CD4-positive, alpha-beta T cell treated with Interleukin-1 beta for 1 hour (primary cell): Measurements from ENCODE around the gene GALNT7.
"Not testable (repeated sequence)": the region's sequence is repeated elsewhere in the genome, so short reads cannot be mapped to it uniquely, and the experiment has no call there.

Experiments
- DNase-seq, 2 donors: peaks; one replicate each; pipeline ENCODE4 v3.0.0-alpha.2; 2020 to 2022

GALNT7 gene

GRCh38 chr4:173199553-173199952 lies 30.9 kb downstream of the GALNT7 start:
- no peak for DNase-seq

DNA sequence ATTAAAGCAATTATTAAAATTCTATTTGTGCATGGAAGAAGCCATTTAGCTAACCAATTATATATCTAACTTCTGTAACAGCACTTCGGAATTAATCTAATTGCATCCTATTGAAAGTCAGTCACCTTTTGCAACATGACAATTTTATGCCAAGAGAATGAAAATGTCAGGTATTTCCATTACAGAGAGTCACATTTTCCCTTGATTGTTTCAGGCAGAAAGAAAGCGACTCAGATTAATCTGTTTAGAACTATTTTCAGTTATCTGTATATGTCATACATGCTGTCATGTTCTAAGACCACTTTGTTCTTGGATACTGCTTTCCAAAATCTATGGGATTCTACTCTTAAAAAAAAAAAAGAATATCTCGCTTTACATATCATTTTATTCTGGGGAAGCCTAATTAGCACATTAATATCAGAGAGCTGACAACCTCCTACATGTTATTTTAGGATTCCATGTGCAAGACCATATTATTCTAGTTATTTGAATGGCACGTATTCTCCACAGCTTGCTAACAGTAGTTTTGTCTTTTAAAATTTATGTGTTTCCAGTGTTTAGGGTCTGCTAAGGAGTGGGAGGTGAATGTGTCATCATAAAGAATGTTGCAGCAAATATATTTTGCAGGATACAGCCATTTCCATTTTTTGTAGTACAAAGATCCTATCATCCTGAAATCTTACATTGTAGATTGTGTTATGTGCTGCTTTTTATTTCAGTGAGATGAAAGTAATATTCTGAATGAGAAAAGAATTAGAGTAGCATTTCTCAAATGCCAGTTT lies 31.7 kb downstream of the GALNT7 start:
- DNase-seq = no peak

- no peak for DNase-seq
Observed at GRCh38 chr4:173202395-173202794, 33.8 kb downstream of the GALNT7 start.

- DNase-seq = no peak
Observed at GRCh38 chr4:173205656-173206055, 37.0 kb downstream of the GALNT7 start.

DNA sequence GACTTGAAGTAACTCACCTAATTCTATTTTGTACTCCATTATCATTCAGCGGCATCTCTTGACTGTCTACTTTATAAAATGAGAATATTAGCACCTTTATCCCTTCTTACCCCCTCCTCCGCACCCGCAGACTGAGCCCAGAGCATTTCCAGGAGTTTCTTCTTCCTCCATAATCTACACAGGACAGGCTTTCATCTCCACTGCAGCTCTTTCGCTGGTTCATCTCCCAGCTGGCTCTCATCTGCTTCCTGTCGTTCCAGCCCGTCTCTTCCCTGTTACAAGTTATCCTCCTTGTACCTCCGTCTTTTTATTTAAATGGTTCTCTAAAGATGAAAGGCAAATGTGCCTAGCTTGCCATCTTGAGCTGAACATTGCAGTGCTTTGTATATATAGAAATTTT lies 39.8 kb downstream of the GALNT7 start:
- DNase-seq = no peak

- DNase-seq = no peak
Observed at GRCh38 chr4:173211222-173211621, 42.6 kb downstream of the GALNT7 start.

GRCh38 chr4:173211838-173212237 lies 43.2 kb downstream of the GALNT7 start:
- no peak for DNase-seq

DNA sequence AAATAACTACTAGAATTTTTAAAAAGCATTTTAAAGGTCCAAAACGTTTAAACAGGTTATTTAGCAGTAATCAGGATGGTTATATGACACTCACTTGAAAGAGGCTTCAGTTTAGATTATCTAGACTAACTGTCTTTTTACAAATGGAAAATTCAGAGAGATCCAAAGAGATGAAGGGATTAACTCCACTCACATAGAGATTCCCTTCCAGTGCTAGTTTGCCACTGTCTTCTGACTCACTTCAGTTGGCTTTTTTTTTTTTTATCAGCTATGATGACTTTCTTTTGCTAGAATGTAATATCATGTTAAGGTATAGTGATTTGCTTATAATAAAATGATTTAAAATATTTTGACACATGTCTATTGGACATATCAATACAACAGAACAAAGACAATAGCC lies 43.8 kb downstream of the GALNT7 start:
- DNase-seq = no peak

GRCh38 chr4:173213296-173213695 lies 44.7 kb downstream of the GALNT7 start:
- no peak for DNase-seq

DNA sequence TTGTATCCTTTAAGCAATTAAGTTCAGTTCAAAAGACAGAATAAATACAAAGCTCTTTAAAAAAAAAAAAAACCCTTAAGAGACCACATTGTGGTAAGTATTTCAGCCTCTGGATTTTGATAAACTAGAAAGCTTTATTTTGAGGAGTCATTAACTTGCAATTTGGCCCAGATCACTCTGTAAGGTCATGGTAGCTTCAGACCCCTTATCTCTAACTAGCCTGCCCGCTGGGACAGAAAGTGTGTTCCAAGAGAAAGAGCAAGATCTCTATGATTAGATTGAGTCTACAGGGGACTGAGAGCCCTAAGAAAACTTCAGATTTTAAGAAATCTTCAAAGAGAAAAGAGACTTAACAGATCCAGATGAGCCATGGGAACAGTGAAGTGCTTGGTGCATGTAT lies 45.6 kb downstream of the GALNT7 start:
- DNase-seq = no peak

- DNase-seq = no peak
Observed at GRCh38 chr4:173214661-173215060, 46.0 kb downstream of the GALNT7 start.

DNA sequence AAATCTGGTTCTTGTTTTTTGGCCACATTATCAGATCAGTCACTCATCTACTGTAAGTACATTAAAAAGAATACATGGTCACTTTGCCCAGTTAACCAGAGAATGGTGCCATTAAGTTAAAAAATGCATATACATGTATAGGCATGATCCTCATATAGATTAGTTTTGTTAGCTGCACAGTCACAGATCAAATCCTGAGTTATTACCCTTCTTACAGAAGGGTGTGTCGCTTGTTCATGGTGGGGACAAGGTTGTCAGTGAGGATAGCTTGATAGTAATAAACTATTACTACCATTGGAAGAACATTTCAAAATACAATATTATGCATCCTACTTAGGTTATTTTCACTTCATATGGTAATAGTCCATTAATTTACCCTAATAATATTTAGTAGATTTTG lies 48.5 kb downstream of the GALNT7 start:
- no peak for DNase-seq

DNA sequence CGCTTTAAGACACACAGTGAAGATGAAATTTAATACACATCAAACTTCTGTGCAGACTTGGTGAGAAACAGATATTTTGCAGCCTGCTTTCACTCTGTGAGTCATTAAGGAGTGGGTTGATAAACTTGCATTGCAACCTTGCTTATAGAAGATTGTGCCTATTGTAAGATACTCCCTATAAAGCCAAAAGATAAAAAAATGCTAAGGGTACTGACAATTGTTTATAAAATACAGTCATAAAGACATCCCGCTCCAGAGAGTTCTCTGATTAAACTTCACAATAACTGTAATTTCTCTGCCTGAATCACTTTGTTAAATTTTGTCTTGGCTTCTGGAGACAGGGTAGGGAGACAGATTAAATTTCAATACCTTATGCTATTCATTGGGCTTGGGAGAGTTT lies 49.1 kb downstream of the GALNT7 start:
- no peak for DNase-seq

- no peak for DNase-seq
Observed at GRCh38 chr4:173218411-173219125, 50.0 kb downstream of the GALNT7 start.

DNA sequence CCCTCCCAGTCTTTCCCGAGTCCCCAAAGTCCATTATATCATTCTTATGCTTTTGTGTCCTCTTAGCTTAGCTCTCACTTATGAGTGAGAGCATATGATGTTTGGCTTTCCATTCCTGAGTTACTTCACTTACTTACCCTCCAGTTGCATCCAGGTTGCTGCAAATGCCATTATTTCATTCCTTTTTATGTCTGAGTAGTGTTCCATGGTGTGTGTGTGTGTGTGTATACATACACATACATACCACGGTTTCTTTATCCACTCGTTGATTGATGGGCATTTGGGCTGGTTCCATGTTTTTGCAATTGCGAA lies 50.5 kb downstream of the GALNT7 start:
- DNase-seq = not testable (repeated sequence)

DNA sequence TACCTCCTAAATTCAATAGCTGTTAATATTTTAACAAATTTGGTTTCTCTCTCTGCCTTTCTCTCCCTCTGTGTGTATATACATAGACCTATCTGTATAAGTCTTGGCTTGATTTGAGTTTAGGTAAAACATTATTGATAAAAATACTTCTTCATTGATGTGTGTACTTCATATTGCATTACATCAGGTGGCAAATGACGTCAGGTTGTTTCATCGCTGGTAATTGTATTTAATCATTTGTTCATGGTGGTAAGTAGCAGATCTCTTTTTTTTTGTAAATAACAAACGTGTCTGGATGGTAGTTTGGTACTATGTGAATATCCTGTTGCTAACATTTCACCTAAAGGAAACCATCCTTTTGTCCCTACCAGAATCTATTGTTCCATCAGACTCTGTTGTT lies 55.1 kb downstream of the GALNT7 start:
- DNase-seq = no peak

DNA sequence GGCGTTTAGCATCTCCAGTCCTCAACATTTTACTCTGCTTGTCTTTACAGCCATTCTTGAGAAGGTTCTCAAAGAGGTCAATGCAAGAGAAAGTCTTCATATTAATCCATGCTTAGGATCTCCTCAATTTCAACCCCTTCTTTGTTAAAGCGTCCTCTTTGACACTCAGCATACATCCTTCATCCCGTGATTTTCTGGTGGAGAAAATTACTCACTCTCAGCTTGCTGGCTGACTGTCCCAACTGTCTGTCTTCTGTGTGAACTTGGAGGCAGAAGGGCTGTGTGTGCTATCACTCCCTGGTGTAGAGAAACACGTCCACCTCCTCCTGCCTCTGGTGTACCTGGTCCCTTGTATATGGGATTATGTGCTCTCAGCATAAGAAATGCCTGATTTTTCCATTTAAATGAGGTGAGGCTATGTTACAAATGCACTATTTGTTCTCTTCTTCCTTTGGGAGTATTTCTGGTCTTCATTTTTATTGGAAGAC lies 57.8 kb downstream of the GALNT7 start:
- DNase-seq = no peak

DNA sequence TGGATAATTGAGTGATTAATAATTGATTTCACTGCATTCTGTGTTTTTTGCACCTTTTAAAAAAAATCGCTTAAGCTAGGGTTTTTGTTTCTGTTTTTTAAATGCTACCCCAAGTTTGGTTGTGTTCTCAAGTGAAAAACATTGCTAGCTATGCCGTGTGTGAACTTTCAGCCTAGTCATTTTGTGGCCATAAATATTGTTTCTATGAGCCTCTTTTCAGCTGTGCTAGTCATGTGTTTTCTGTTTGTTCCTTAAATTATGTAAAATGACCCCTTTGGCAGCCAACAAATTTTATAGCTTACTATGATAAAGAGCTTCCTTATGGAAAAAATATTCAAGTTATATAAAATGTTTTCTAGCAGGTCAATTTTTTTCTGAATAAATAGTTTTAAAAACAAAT lies 59.1 kb downstream of the GALNT7 start:
- DNase-seq = no peak

DNA sequence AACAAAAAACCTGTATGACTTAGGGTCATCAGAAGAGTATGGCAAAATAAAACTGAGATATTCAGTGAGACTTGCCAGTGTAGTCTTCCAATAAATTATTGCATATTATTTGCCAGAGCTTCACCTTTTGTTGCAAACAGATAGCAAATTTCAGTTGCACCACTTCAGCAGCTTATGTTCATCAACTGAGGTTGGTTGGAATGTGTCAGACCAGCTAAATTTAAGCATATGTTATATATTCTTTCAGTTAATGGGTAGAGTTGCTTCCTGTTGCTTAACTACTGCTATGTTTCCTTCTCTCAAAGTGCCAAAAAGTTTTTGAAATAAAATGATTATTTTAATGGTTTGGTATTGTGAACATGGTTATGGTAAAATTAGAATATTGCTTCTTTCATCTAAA lies 61.5 kb downstream of the GALNT7 start:
- no peak for DNase-seq

DNA sequence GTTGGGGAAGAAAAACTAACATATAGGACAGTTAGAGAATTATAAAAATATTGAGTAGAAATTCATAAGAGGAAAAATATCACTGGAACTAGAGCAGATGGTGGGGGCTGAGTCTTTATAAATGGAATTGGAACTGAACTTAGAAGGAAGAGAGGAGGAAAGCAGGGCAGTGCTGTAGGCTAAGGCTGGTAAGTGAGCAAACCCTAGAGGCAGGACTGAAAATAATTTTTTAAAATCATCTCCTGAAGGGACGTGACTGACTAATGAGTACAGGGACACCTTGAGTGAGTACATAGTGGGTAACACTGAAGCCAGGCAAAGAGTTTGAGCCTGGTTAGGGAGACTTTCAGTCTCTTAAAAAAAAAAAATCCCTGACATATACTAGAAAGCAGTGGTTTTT lies 63.3 kb downstream of the GALNT7 start:
- no peak for DNase-seq

- no peak for DNase-seq
Observed at GRCh38 chr4:173233857-173234256, 65.2 kb downstream of the GALNT7 start.

DNA sequence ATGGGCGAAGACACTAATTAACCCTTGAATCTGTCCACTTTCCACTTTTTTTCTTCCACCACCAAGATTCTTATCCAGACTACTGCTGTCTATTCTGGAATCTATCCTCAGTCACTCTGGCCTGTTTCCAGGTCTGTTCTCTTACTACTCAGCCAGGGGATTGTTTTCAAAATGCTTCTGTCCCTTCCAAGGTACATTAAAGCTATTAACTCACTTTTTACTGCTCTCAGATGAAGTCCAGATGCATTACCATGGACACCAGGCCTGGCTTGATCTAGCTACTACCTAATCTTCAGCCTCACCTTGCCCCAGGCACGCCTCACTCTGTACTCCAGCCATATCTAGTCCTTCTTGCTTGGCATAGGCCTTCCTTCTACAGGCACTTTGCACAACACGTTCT lies 66.4 kb downstream of the GALNT7 start:
- DNase-seq = no peak

DNA sequence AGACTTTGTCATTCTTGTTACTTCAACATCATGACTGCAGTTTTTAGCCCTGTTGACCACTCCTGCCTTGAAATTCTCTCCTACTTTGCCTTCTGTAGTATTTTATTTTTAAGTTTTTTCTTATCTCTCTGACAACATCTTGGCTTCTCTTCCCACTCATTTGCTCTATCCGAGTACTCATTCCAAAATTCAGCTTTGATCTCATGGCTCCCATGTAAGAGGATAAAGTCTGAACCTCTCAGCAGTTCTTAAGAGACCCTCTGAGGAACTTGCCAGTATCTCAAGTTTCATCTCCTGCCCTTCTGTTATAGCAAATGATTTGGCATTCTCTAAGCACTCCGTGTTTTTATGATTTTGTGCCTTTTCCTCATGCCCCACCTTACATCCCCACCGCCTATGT lies 67.7 kb downstream of the GALNT7 start:
- DNase-seq = no peak

- DNase-seq = no peak
Observed at GRCh38 chr4:173237152-173237551, 68.5 kb downstream of the GALNT7 start.

- DNase-seq = no peak
Observed at GRCh38 chr4:173237762-173238161, 69.2 kb downstream of the GALNT7 start.
